ENCODE results near the gene SPEN. TPM values are rescaled to one million over a fixed set of nuclear protein-coding genes. Genes with fewer than 3 reads are reported as not detected.

The SPEN gene
- total and polyA plus RNA-seq, 9 of the 15 experiments (the other 6 are each of a cell fraction or from before 2014, with no cell fraction given) = 5.7 to 87.5 (median 27.2) TPM

DNA sequence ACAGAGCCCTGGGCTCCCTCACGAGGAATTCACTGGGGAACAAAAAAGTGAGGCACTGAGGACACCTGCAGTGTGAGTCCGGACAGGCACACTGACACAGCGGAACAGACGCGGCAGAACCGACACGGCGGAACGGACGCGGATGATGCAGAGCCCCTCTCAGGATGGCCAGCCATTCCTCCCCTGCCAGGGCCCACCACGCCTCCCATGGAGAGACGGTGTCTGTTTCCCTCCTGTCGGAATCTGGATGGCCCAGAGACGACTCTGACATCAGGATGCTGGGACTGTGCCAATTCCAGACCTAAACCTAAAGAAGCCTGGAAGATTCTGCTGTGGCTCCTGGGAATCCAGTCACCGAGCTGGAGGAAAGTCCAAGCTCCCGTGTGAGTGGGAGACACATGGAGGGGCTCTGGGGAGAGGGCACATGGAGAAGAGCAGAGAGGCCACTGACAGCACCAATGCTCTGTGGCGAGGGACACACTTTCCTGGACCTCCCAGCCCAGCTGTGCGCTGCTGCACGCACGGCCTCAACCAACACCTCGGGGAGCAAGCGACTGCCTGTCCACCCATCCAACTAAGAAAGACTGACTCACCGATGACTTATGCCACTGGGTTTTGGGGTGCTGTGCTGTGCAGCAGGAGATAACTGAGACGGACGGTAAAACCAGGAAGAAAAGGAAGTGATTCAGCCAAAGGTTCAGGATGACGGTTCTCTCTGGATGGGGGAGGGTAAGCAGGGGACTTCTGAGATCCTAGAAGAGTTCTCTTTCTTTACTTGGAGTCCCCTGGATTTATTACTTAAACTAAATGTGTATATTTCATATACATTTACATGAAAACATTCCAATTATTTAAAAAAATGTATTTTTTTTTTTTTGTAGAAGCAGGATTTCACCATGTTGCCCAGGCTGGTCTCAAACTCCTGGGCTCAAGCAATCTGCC, 105.1 kb downstream of the SPEN start (continued):
- TF ChIP-seq E2F4 (CRISPR knock-in tag; IDR thresholded peaks at IDR 0.05; ENCODE audit: low read depth) (no peak), HMG20A (CRISPR knock-in tag; conservative IDR thresholded peaks at IDR 0.05) (no peak), RBM17 (IDR thresholded peaks at IDR 0.05; ENCODE audit: borderline replicate concordance, low read depth, low read length) (no peak), PTRF (tag; IDR thresholded peaks at IDR 0.05) (0 out of 2 replicates have a peak, but pooled peaks have one; percentile 7), STAT5B (CRISPR knock-in tag; IDR thresholded peaks at IDR 0.05) (no peak), TSC22D4 (tag; IDR thresholded peaks at IDR 0.05) (no peak), ZNF707 (CRISPR knock-in tag; conservative IDR thresholded peaks at IDR 0.05) (no peak), RERE (CRISPR knock-in tag; IDR thresholded peaks at IDR 0.05; ENCODE audit: borderline replicate concordance) (no peak), ZNF586 (CRISPR knock-in tag; conservative IDR thresholded peaks at IDR 0.05) (no peak), ZNF311 (CRISPR knock-in tag; IDR thresholded peaks at IDR 0.05) (no peak), NFATC3 (IDR thresholded peaks at IDR 0.05) (peak; percentile 47; the same call in 1 of the 2 replicates), CHD1 (IDR thresholded peaks at IDR 0.05; ENCODE audit: low read length) (peak; percentile 18), ZSCAN32 (CRISPR knock-in tag; IDR thresholded peaks at IDR 0.05) (no peak), SAFB (IDR thresholded peaks at IDR 0.05; ENCODE audit: borderline replicate concordance, low read depth, low read length) (no peak), TBP (optimal IDR thresholded peaks at IDR 0.05; ENCODE audit: low read depth, low read length) (peak; percentile 76), ZFX (CRISPR knock-in tag; IDR thresholded peaks at IDR 0.05) (peak; percentile 28; the same call in 1 of the 2 replicates), NR1H2 (CRISPR knock-in tag; IDR thresholded peaks at IDR 0.05) (no peak; the same call in 1 of the 2 replicates), MCM5 (IDR thresholded peaks at IDR 0.05; ENCODE audit: low read depth) (no peak), MTA2 (IDR thresholded peaks at IDR 0.05; ENCODE audit: low read depth) (peak; percentile 92), NFE2L1 (tag; IDR thresholded peaks at IDR 0.05; ENCODE audit: borderline replicate concordance, low read depth) (no peak), ERF (CRISPR knock-in tag; IDR thresholded peaks at IDR 0.05) (no peak), NEUROD1 (IDR thresholded peaks at IDR 0.05; ENCODE audit: borderline replicate concordance, low read depth, low read length, partially characterized antibody) (peak; percentile 98)

All from K562 (cell line).